Stomach (tissue), 9 donors: Measurements from ENCODE around the gene NR5A1. TPM values are rescaled to one million over a fixed set of nuclear protein-coding genes. Genes with fewer than 3 reads are reported as not detected.

Experiments
- DNase-seq, 2 donors: peaks; one replicate each; pipeline versions ENCODE4 v3.0.0 to v3.0.0-alpha.2; 2013 to 2019
- H3K27ac ChIP-seq, 5 donors: fragments of 200-600 bp in 4 of 5; sonication (generic) in 4 of 5; one replicate each; pipeline ENCODE4 v1.5.1; 2013 to 2019; ENCODE audit warnings: mild to moderate bottlenecking in 1 of 5, moderate library complexity in 1 of 5
- H3K27me3 ChIP-seq, 3 donors: fragments of 200-600 bp; sonication (generic); one replicate each; pipeline ENCODE4 v1.5.1; 2017 to 2019; ENCODE audit warnings: mixed run types in 1 of 3
- H3K36me3 ChIP-seq, 4 donors: fragments of 200-600 bp; sonication (generic); 1 replicate in 3 of 4; 2 replicates in 1 of 4; pipeline ENCODE4 v1.5.1; 2016 to 2019
- H3K4me1 ChIP-seq, 4 donors: fragments of 200-600 bp; sonication (generic); one replicate each; pipeline ENCODE4 v1.5.1; 2016 to 2019
- H3K4me3 ChIP-seq, 4 donors: fragments of 200-600 bp; sonication (generic) in 3 of 4; one replicate each; pipeline ENCODE4 v1.5.1; 2016 to 2019; ENCODE audit warnings: mild to moderate bottlenecking in 1 of 4
- H3K9me3 ChIP-seq, 4 donors: fragments of 200-600 bp; sonication (generic); one replicate each; pipeline ENCODE4 v1.5.1; 2016 to 2019
- EP300 ChIP-seq: sonication (generic); formaldehyde crosslinking; IDR thresholded peaks from one replicate; pipeline ENCODE4 v1.6.1; 2017; ENCODE audit warnings: antibody characterized with exemption
- POLR2A ChIP-seq, 4 donors: fragments of 450-650 bp; IDR thresholded peaks; one replicate each; pipeline ENCODE4 v1.6.1; 2016; ENCODE audit warnings: antibody characterized with exemption in 4 of 4, control low read depth in 2 of 4, mild to moderate bottlenecking in 1 of 4, moderate library complexity in 1 of 4
- POLR2AphosphoS5 ChIP-seq, 3 donors: sonication (generic); formaldehyde crosslinking; IDR thresholded peaks; one replicate each; pipeline ENCODE4 v1.6.1; 2016; ENCODE audit warnings: antibody characterized with exemption in 3 of 3
- WGBS, 5 donors: extraction: QIAGEN DNeasy Blood & Tissue Kit in 3 of 5; methylation state at CpG; one replicate each; pipeline versions ENCODE4 v1.1.5 to v1.1.7; 2013 to 2018; 5-methylcytosine and 5-hydroxymethylcytosine counted together
- intact Hi-C: fragments of 100-400 bp; cut with DNase I; formaldehyde crosslinking; loops from one replicate; pipeline ENCODE4 v1.15.1; 2023; ENCODE audit warnings: low total_unique reads
- polyA plus RNA-seq, 3 donors: library from polyadenylated mRNA; stranded (reverse); fragments of 200-250 nt; gene quantifications; one replicate each; pipeline ENCODE4 v1.2.3, GENCODE V29; 2013
- total RNA-seq, 5 donors: library from RNA; depleted of rRNA; stranded (reverse); fragments of >200 nt; gene quantifications; one replicate each; pipeline versions ENCODE4 v1.1.0 to v1.2.3, GENCODE V29; 2014 to 2016
- TF ChIP-seq, protein P1 (sequence below), 7 experiments: fragments of 450-650 bp in 4 of 7; fragments of 200-600 bp in 3 of 7; sonication (generic) in 3 of 7; IDR thresholded peaks; one replicate each; pipeline ENCODE4 v1.5.1; 2016 to 2019; ENCODE audit warnings: antibody characterized with exemption in 7 of 7, control low read depth in 2 of 7, mild to moderate bottlenecking in 1 of 7
- donor health status: healthy with polysubstance abuse.
- donor health status: Bipolar disorder and iron deficiency.
- donor health status: healthy.

NR5A1 gene
- total and polyA plus RNA-seq, 8 donors = 0.03 to 2.4 TPM; not detected in 6

GRCh38 chr9:124447297-124447661 is 59.9 kb downstream of the NR5A1 start:
- intact Hi-C loops = no loop called here
- TF ChIP-seq EP300 (no peak), POLR2A (IDR thresholded peaks at IDR 0.05) (no peak), POLR2AphosphoS5 (IDR thresholded peaks at IDR 0.05) (no peak)
- TF ChIP-seq, protein P1, sequence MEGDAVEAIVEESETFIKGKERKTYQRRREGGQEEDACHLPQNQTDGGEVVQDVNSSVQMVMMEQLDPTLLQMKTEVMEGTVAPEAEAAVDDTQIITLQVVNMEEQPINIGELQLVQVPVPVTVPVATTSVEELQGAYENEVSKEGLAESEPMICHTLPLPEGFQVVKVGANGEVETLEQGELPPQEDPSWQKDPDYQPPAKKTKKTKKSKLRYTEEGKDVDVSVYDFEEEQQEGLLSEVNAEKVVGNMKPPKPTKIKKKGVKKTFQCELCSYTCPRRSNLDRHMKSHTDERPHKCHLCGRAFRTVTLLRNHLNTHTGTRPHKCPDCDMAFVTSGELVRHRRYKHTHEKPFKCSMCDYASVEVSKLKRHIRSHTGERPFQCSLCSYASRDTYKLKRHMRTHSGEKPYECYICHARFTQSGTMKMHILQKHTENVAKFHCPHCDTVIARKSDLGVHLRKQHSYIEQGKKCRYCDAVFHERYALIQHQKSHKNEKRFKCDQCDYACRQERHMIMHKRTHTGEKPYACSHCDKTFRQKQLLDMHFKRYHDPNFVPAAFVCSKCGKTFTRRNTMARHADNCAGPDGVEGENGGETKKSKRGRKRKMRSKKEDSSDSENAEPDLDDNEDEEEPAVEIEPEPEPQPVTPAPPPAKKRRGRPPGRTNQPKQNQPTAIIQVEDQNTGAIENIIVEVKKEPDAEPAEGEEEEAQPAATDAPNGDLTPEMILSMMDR (IDR thresholded peaks at IDR 0.05) = no peak
- no peak overlapping the region for H3K4me3 ChIP-seq
- H3K27me3 ChIP-seq = peaks cover 14 to 62% (median 27%) of the 10 kb centered on the region in 3 donors
- no peak for DNase-seq
- peaks cover 7 to 12% (median 8%) of the 10 kb centered on the region in 4 donors for H3K4me1 ChIP-seq
- H3K27ac ChIP-seq = no peak overlapping the region
- no peaks in the 10 kb centered on the region for H3K36me3 ChIP-seq
- H3K9me3 ChIP-seq = peaks cover 0 to 6% (median 1%) of the 10 kb centered on the region in 4 donors
- WGBS, 5 donors = 51 to 71% (median 61%) methylated on average over 4 of the region's 4 CpGs

DNA sequence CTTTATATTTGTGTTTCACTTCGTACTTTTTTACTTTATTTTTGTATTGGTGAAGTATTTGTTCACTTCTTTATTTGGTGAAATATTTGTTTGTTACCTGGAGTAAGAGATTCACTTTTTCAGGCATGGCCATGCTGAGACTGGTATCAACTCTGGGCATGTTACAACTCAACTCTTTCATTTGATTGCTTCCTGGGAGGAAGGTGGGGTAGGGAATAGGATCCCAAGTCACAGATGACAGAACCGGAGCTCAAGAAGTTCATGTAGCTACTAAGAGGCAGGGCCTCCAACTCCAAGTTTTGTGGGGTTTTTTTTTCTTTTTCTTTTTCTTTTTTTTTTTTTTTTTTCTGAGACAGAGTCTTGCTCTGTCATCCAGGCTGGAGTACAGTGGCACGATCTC is 63.0 kb downstream of the NR5A1 start:
- Histone ChIP-seq H3K4me1 (no peaks in the 10 kb centered on the region), H3K27me3 (peaks cover 0 to 51% (median 0%) of the 10 kb centered on the region in 3 donors), H3K36me3 (no peaks in the 10 kb centered on the region), H3K9me3 (peaks cover 0 to 13% (median 4%) of the 10 kb centered on the region in 4 donors), H3K27ac (no peak overlapping the region), H3K4me3 (no peak overlapping the region)
- DNase-seq = no peak
- intact Hi-C loops = no loop called here
- WGBS, 5 donors = 75 to 87% (median 84%) methylated on average over 2 to 3 of the region's 3 CpGs
- TF ChIP-seq EP300 = no peak
- TF ChIP-seq POLR2AphosphoS5 (IDR thresholded peaks at IDR 0.05) = no peak
- TF ChIP-seq POLR2A (IDR thresholded peaks at IDR 0.05) = no peak
- TF ChIP-seq, protein P1 (IDR thresholded peaks at IDR 0.05) = no peak

DNA sequence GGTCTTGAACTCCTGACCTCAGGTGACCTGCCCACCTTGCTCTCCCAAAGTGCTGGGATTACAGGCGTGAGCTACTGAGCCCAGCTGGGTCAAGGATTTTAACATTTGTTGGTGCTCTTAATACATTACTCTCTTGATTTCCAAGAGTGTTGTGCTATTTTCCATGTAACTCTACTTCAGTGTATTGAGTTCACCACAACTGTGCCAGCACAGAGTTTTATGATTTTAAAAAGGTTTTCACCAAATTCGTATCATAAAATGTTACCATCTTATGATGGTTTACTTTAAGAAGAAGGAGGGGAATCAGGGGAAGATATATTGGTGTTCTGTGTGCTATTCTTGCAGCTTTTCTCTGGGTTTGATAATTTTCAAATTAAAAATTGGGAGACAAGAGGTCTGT is 63.6 kb downstream of the NR5A1 start:
- no peak overlapping the region for H3K27ac ChIP-seq

GRCh38 chr9:124442826-124443225 is 64.4 kb downstream of the NR5A1 start:
- no peak for DNase-seq
- Histone ChIP-seq H3K27me3 (peaks cover 0 to 47% (median 0%) of the 10 kb centered on the region in 3 donors), H3K4me3 (no peak overlapping the region), H3K4me1 (no peaks in the 10 kb centered on the region), H3K9me3 (peaks cover 0 to 18% (median 8%) of the 10 kb centered on the region in 4 donors), H3K36me3 (no peaks in the 10 kb centered on the region), H3K27ac (no peak overlapping the region)
- TF ChIP-seq EP300 (no peak), POLR2A (IDR thresholded peaks at IDR 0.05) (no peak)
- intact Hi-C loops = no loop called here
- WGBS, 5 donors = 69 to 90% (median 77%) methylated on average over 3 of the region's 3 CpGs

More for the DNA sequence above, 63.6 kb downstream of the NR5A1 start:
- H3K36me3 ChIP-seq = no peaks in the 10 kb centered on the region
- H3K27me3 ChIP-seq = peaks cover 0 to 50% (median 0%) of the 10 kb centered on the region in 3 donors
- TF ChIP-seq POLR2AphosphoS5 (IDR thresholded peaks at IDR 0.05) (no peak), EP300 (no peak), POLR2A (IDR thresholded peaks at IDR 0.05) (no peak)
- TF ChIP-seq, protein P1 (IDR thresholded peaks at IDR 0.05) = no peak
- no peaks in the 10 kb centered on the region for H3K4me1 ChIP-seq
- H3K4me3 ChIP-seq = no peak overlapping the region
- 55 to 90% (median 85%) methylated on average over 2 of the region's 2 CpGs for WGBS, 5 donors
- no peak for DNase-seq
- peaks cover 0 to 18% (median 8%) of the 10 kb centered on the region in 4 donors for H3K9me3 ChIP-seq
- intact Hi-C loops = no loop called here

- no peaks in the 10 kb centered on the region for H3K4me1 ChIP-seq
- TF ChIP-seq EP300 (no peak), POLR2AphosphoS5 (IDR thresholded peaks at IDR 0.05) (no peak), POLR2A (IDR thresholded peaks at IDR 0.05) (no peak)
- TF ChIP-seq, protein P1 (IDR thresholded peaks at IDR 0.05) = no peak
- peaks cover 0 to 18% (median 8%) of the 10 kb centered on the region in 4 donors for H3K9me3 ChIP-seq
- no peak for DNase-seq
- H3K4me3 ChIP-seq = no peak overlapping the region
- intact Hi-C loops = no loop called here
- peaks cover 0 to 44% (median 0%) of the 10 kb centered on the region in 3 donors for H3K27me3 ChIP-seq
- H3K36me3 ChIP-seq = no peaks in the 10 kb centered on the region
- H3K27ac ChIP-seq = no peak overlapping the region
Observed at GRCh38 chr9:124442379-124442778, 64.8 kb downstream of the NR5A1 start.
